H1 (cell line): ENCODE data around the gene CEP126. TPM values are rescaled to one million over a fixed set of nuclear protein-coding genes. Genes with fewer than 3 reads are reported as not detected.

Experiments
- CTCF ChIA-PET: fragments of 300-600 bp; sonication (Branson Sonifier 250); formaldehyde crosslinking; loops from one replicate; lab custom pipeline; 2021; ENCODE audit not compliant: partially characterized antibody; lab: Charles Lee
- POLR2A ChIA-PET: fragments of 300-600 bp; sonication (Branson Sonifier 250); formaldehyde crosslinking; loops from one replicate; lab custom pipeline; 2021; ENCODE audit warnings: inconsistent platforms; ENCODE audit not compliant: partially characterized antibody; lab: Charles Lee
- DNase-seq, 2 experiments: peaks; one replicate each; pipeline versions ENCODE4 v3.0.0 to v3.0.0-alpha.2; 2010 to 2022; ENCODE audit warnings: low spot score in 2 of 2, low read depth in 1 of 2, mixed read lengths in 1 of 2
- FAIRE-seq: peaks from 2 replicates; lab custom pipeline; 2011; peaks lifted over from hg19 to GRCh38; lab: Jason Lieb, UNC
- H2AFZ ChIP-seq: 2 replicates; pipeline ENCODE4 v1.8.1; 2012; ENCODE audit warnings: low read length, inconsistent platforms
- H2AK5ac ChIP-seq: 2 replicates; pipeline ENCODE4 v1.6.1; 2013; ENCODE audit warnings: low read depth, low read length
- H2BK120ac ChIP-seq: replicated peaks from 2 replicates; pipeline ENCODE3; 2013; ENCODE audit warnings: low read depth, low read length, inconsistent platforms
- H2BK12ac ChIP-seq: 2 replicates; pipeline ENCODE4 v1.6.1; 2013; ENCODE audit warnings: low read depth, low read length
- H2BK15ac ChIP-seq: 2 replicates; pipeline ENCODE4 v1.6.1; 2013; ENCODE audit warnings: low read length
- H2BK20ac ChIP-seq: 2 replicates; pipeline ENCODE4 v1.6.1; 2013; ENCODE audit warnings: low read length
- H2BK5ac ChIP-seq: 2 replicates; pipeline ENCODE4 v1.6.1; 2013; ENCODE audit warnings: low read depth, low read length
- H3K14ac ChIP-seq: 2 replicates; pipeline ENCODE4 v1.6.1; 2013; ENCODE audit warnings: inconsistent platforms; ENCODE audit not compliant: insufficient read length
- H3K18ac ChIP-seq: 2 replicates; pipeline ENCODE4 v1.6.1; 2013; ENCODE audit warnings: low read length; ENCODE audit errors: extremely low read depth
- H3K23ac ChIP-seq: 2 replicates; pipeline ENCODE4 v1.6.1; 2013; ENCODE audit warnings: inconsistent platforms; ENCODE audit not compliant: insufficient read length
- H3K23me2 ChIP-seq: 2 replicates; pipeline ENCODE4 v1.6.1; 2013; ENCODE audit warnings: low read depth, low read length
- H3K27ac ChIP-seq: 2 replicates; pipeline ENCODE4 v1.6.1; 2011; ENCODE audit warnings: low read depth, low read length, inconsistent platforms
- H3K27me3 ChIP-seq, 4 experiments: replicated peaks in 1 of 4; 1 replicate in 1 of 4; 2 replicates in 3 of 4; pipeline versions ENCODE4 v1.6.1 to v1.8.1; 2011 to 2013; ENCODE audit warnings: low read length in 3 of 4, mild to moderate bottlenecking in 3 of 4, inconsistent platforms in 2 of 4, mixed read lengths in 2 of 4, moderate library complexity in 1 of 4; ENCODE audit not compliant: control insufficient read depth in 3 of 4, insufficient read depth in 3 of 4; ENCODE audit errors: extremely low read depth in 1 of 4
- H3K36me3 ChIP-seq, 4 experiments: 2 replicates each; pipeline versions ENCODE4 v1.6.1 to v1.8.1; 2011 to 2013; ENCODE audit warnings: mild to moderate bottlenecking in 4 of 4, low read length in 3 of 4, moderate library complexity in 2 of 4, control low read depth in 1 of 4, inconsistent platforms in 1 of 4; ENCODE audit not compliant: insufficient read depth in 4 of 4, control insufficient read depth in 2 of 4
- H3K4ac ChIP-seq: replicated peaks from 2 replicates; pipeline ENCODE3; 2013; ENCODE audit warnings: low read length, low read depth, mixed read lengths, inconsistent platforms; ENCODE audit not compliant: insufficient read length
- H3K4me1 ChIP-seq, 4 experiments: replicated peaks in 1 of 4; 1 replicate in 1 of 4; 2 replicates in 3 of 4; pipeline versions ENCODE4 v1.6.1 to v1.8.1; 2011 to 2013; ENCODE audit warnings: low read length in 3 of 4, inconsistent platforms in 2 of 4, mixed read lengths in 1 of 4; ENCODE audit not compliant: insufficient read depth in 4 of 4, control insufficient read depth in 3 of 4
- H3K4me2 ChIP-seq, 2 experiments: 2 replicates each; pipeline versions ENCODE4 v1.6.1 to v1.8.1; 2011 to 2013; ENCODE audit warnings: low read depth in 2 of 2, low read length in 2 of 2, control low read depth in 1 of 2, inconsistent platforms in 1 of 2, mild to moderate bottlenecking in 1 of 2; ENCODE audit not compliant: insufficient read depth in 1 of 2
- H3K4me3 ChIP-seq, 4 experiments: fragments of 200-600, 300-600 bp in 1 of 4; sonication (generic), shearing (Covaris generic), sonication (Bioruptor Twin) in 1 of 4; 2 replicates each; pipeline versions ENCODE4 v1.5.1 to v1.8.1; 2011 to 2016; ENCODE audit warnings: low read length in 4 of 4, low read depth in 3 of 4, control low read depth in 2 of 4, inconsistent platforms in 2 of 4, mild to moderate bottlenecking in 2 of 4, mixed read lengths in 1 of 4, moderate library complexity in 1 of 4; ENCODE audit not compliant: insufficient read depth in 2 of 4; ENCODE audit errors: extremely low read depth in 1 of 4
- H3K56ac ChIP-seq: replicated peaks from 2 replicates; pipeline ENCODE3; 2013; ENCODE audit warnings: low read depth, mild to moderate bottlenecking, mixed read lengths, low read length, inconsistent platforms; ENCODE audit not compliant: insufficient read length
- H3K79me1 ChIP-seq: 2 replicates; pipeline ENCODE4 v1.6.1; 2013; ENCODE audit warnings: low read depth, low read length, control low read depth
- H3K79me2 ChIP-seq, 2 experiments: 2 replicates each; pipeline versions ENCODE4 v1.6.1 to v1.8.1; 2012 to 2013; ENCODE audit warnings: low read length in 2 of 2, mild to moderate bottlenecking in 2 of 2, inconsistent platforms in 1 of 2; ENCODE audit not compliant: insufficient read depth in 2 of 2, control insufficient read depth in 1 of 2
- H3K9ac ChIP-seq, 4 experiments: replicated peaks in 1 of 4; 1 replicate in 1 of 4; 2 replicates in 3 of 4; pipeline versions ENCODE4 v1.6.1 to v1.8.1; 2011 to 2013; ENCODE audit warnings: low read depth in 3 of 4, low read length in 3 of 4, control low read depth in 2 of 4, mild to moderate bottlenecking in 2 of 4, moderate library complexity in 2 of 4, inconsistent platforms in 1 of 4; ENCODE audit errors: extremely low read depth in 1 of 4
- H3K9me3 ChIP-seq, 2 experiments: 2 replicates each; pipeline versions ENCODE4 v1.6.1 to v1.8.1; 2012 to 2013; ENCODE audit warnings: mild to moderate bottlenecking in 2 of 2, moderate library complexity in 2 of 2, control low read depth in 1 of 2, inconsistent platforms in 1 of 2, low read depth in 1 of 2, low read length in 1 of 2, mixed read lengths in 1 of 2; ENCODE audit not compliant: insufficient read depth in 2 of 2
- H4K20me1 ChIP-seq, 2 experiments: replicated peaks in 1 of 2; 2 replicates each; pipeline versions ENCODE3 to v1.8.1; 2011 to 2013; ENCODE audit warnings: inconsistent platforms in 2 of 2, low read length in 2 of 2, mild to moderate bottlenecking in 1 of 2; ENCODE audit not compliant: insufficient read depth in 2 of 2, control insufficient read depth in 1 of 2
- H4K5ac ChIP-seq: 2 replicates; pipeline ENCODE4 v1.6.1; 2013; ENCODE audit warnings: low read length, low read depth, mixed read lengths, inconsistent platforms; ENCODE audit not compliant: insufficient read length
- H4K8ac ChIP-seq: 2 replicates; pipeline ENCODE4 v1.8.0; 2013; ENCODE audit warnings: mild to moderate bottlenecking, moderate library complexity, low read length, inconsistent platforms; ENCODE audit not compliant: insufficient read depth; ENCODE audit errors: extremely low read depth
- H4K91ac ChIP-seq: replicated peaks from 2 replicates; pipeline ENCODE3; 2013; ENCODE audit warnings: low read length, mixed read lengths, inconsistent platforms; ENCODE audit not compliant: insufficient read length
- BACH1 ChIP-seq: IDR thresholded peaks from 2 replicates; pipeline ENCODE4 v1.6.1; 2012; ENCODE audit warnings: low read length, improper control_type of control experiment
- CBX5 ChIP-seq: fragments of 300-800, 300-1000 bp; sonication (generic); IDR thresholded peaks from 2 replicates; pipeline ENCODE4 v1.7.1; 2016; ENCODE audit warnings: antibody characterized with exemption, low read length, low read depth
- CHD2 ChIP-seq: IDR thresholded peaks from 2 replicates; pipeline ENCODE4 v1.6.1; 2012; ENCODE audit warnings: low read length, improper control_type of control experiment
- EGR1 ChIP-seq: IDR thresholded peaks from 2 replicates; pipeline ENCODE4 v1.6.1; 2011; ENCODE audit warnings: low read depth, low read length, borderline replicate concordance
- GTF2F1 ChIP-seq: IDR thresholded peaks from 2 replicates; pipeline ENCODE4 v1.6.1; 2012; ENCODE audit warnings: low read depth, low read length, improper control_type of control experiment, borderline replicate concordance
- HDAC2 ChIP-seq, 2 experiments: fragments of 300-600 bp in 1 of 2; sonication (generic) in 1 of 2; IDR thresholded peaks; 2 replicates each; pipeline ENCODE4 v1.6.1; 2011 to 2012; ENCODE audit warnings: low read depth in 2 of 2, low read length in 2 of 2, mild to moderate bottlenecking in 2 of 2, moderate library complexity in 2 of 2, borderline replicate concordance in 1 of 2, inconsistent platforms in 1 of 2
- JUN ChIP-seq: IDR thresholded peaks from 2 replicates; pipeline ENCODE4 v1.6.1; 2011; ENCODE audit warnings: low read depth, mild to moderate bottlenecking, improper control_type of control experiment, low read length
- JUND ChIP-seq: IDR thresholded peaks from 2 replicates; pipeline ENCODE4 v1.6.1; 2011; ENCODE audit warnings: mild to moderate bottlenecking, improper control_type of control experiment, low read length
- MAFK ChIP-seq: IDR thresholded peaks from 2 replicates; pipeline ENCODE4 v1.6.1; 2012; ENCODE audit warnings: low read depth, mild to moderate bottlenecking, improper control_type of control experiment, low read length
- RBBP5 ChIP-seq: IDR thresholded peaks from 2 replicates; pipeline ENCODE4 v1.7.1; 2012; ENCODE audit warnings: low read depth, mild to moderate bottlenecking, inconsistent platforms, low read length, moderate library complexity, borderline replicate concordance
- SRF ChIP-seq: IDR thresholded peaks from 2 replicates; pipeline ENCODE4 v1.6.1; 2011; ENCODE audit warnings: mild to moderate bottlenecking, low read depth, low read length, moderate library complexity
- ZNF274 ChIP-seq: IDR thresholded peaks from 2 replicates; pipeline ENCODE4 v1.7.0; 2012; ENCODE audit warnings: low read length, borderline replicate concordance; ENCODE audit errors: extremely low read depth
- WGBS, 2 experiments: shearing (Covaris generic) in 1 of 2; methylation state at CpG; one replicate each; pipeline versions ENCODE4 v1.1.6 to v1.1.7; 2013 to 2015; ENCODE audit warnings: low lambda C conversion rate in 2 of 2, mixed read lengths in 2 of 2, inconsistent platforms in 1 of 2, low coverage in 1 of 2, missing lambda C conversion rate in 1 of 2; ENCODE audit not compliant: insufficient replicate concordance in 2 of 2, insufficient coverage in 1 of 2, insufficient read length in 1 of 2; ENCODE audit errors: extremely low coverage in 1 of 2, missing lambda C conversion rate in 1 of 2; 5-methylcytosine and 5-hydroxymethylcytosine counted together
- polyA plus RNA-seq, 7 experiments: library from polyadenylated mRNA; depleted of rRNA in 3 of 7; stranded (reverse) in 5 of 7; unstranded in 2 of 7; fragments of >200 nt in 5 of 7; fragments of 200-250 nt in 2 of 7; gene quantifications; 1 replicate in 5 of 7; 2 replicates in 1 of 7; 4 replicates in 1 of 7; pipeline versions ENCODE4 v1.2.1 to v1.2.3, GENCODE V29; 2011 to 2013; ENCODE audit warnings: missing spikeins in 2 of 7, mixed read lengths in 2 of 7
- total RNA-seq: library from RNA; stranded (reverse); fragmentation: NEBNext Ultra II Directional; extraction: Animal tissue kit (Norgen Biotek cat#: 25700); gene quantifications from 2 replicates; pipeline ENCODE4 v1.2.1, GENCODE V29; 2021
- TF ChIP-seq, protein P1 (sequence below): IDR thresholded peaks from 2 replicates; pipeline ENCODE4 v1.6.1; 2011; ENCODE audit warnings: low read length, improper control_type of control experiment

The CEP126 gene
- total and polyA plus RNA-seq, 2 of the 8 experiments (the other 6 are each of a cell fraction or from before 2014, with no cell fraction given), result 0.76 to 1.9 TPM

DNA sequence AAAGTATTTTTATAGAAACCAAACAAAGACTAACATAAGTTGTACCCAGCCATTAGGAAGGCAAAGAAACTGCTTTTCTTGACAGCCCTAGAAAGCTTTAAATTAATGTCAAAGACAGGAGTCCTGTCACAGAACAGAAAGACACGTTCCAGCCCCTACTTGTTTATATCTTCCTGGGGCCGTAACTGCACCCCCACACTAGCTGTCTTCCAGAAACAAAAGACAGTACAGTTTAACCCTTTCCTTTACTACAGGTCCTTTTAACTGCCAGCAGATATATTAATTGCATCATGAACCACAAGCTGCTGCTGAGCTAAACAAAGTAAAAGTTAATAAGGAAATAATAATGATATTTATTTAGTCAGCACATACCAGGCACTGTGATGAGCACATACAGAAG is 112.1 kb downstream of the CEP126 start:
- DNase-seq, result no peak
- WGBS, 2 experiments, result 61% methylated on average over 2 of the region's 2 CpGs; no CpG with 5 or more reads in 1 of the 2 experiments
- FAIRE-seq, result no peak
- Histone ChIP-seq H3K27ac (no peak overlapping the region), H3K9me3 (no peaks in the 10 kb centered on the region), H4K91ac (no peak overlapping the region), H3K79me1 (no peaks in the 10 kb centered on the region), H3K9ac (no peak overlapping the region), H3K56ac (no peak overlapping the region), H3K4ac (no peak overlapping the region), H3K14ac (no peak overlapping the region), H3K18ac (no peak overlapping the region), H3K4me1 (peaks cover 0 to 4% (median 0%) of the 10 kb centered on the region in 4 experiments; a peak in 1 of 7 replicates), H3K23me2 (no peaks in the 10 kb centered on the region), H4K5ac (no peak overlapping the region), H3K36me3 (no peaks in the 10 kb centered on the region), H2AFZ (no peak overlapping the region), H4K20me1 (no peaks in the 10 kb centered on the region), H3K23ac (no peak overlapping the region), H2BK20ac (no peak overlapping the region), H2AK5ac (no peak overlapping the region), H4K8ac (no peak overlapping the region), H3K27me3 (no peaks in the 10 kb centered on the region), H2BK5ac (no peak overlapping the region), H3K79me2 (no peaks in the 10 kb centered on the region), H3K4me2 (no peak overlapping the region), H2BK12ac (no peak overlapping the region), H2BK120ac (no peak overlapping the region), H3K4me3 (no peak overlapping the region), H2BK15ac (no peak overlapping the region)
- POLR2A ChIA-PET, result interaction anchor here (0.6 kb wide), 1 partner anchor 150 kb away, joined by 3 read pairs; no protein-coding TSS in a partner anchor
- CTCF ChIA-PET, result interaction anchor here (0.9 to 1.5 kb wide), 5 partner anchors 20 to 242 kb away, joined by 3 to 7 read pairs (median 3); no protein-coding TSS in a partner anchor
- TF ChIP-seq ZNF274, result no peak
- no peak for TF ChIP-seq HDAC2 (IDR thresholded peaks at IDR 0.05; ENCODE audit: borderline replicate concordance in 1 of 2, low read depth in 2 of 2, low read length in 2 of 2)
- no peak for TF ChIP-seq CBX5
- TF ChIP-seq JUND, result no peak
- TF ChIP-seq SRF, result no peak
- TF ChIP-seq EGR1, result no peak
- TF ChIP-seq, protein P1, sequence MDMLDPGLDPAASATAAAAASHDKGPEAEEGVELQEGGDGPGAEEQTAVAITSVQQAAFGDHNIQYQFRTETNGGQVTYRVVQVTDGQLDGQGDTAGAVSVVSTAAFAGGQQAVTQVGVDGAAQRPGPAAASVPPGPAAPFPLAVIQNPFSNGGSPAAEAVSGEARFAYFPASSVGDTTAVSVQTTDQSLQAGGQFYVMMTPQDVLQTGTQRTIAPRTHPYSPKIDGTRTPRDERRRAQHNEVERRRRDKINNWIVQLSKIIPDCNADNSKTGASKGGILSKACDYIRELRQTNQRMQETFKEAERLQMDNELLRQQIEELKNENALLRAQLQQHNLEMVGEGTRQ, result no peak
- TF ChIP-seq RBBP5, result no peak
- no peak for TF ChIP-seq CHD2
- TF ChIP-seq MAFK, result no peak
- no peak for TF ChIP-seq BACH1
- TF ChIP-seq JUN, result no peak
- no peak for TF ChIP-seq GTF2F1
